BE2C (cell line): ENCODE results near the gene PCSK6.

ENCODE experiments used
- DNase-seq: peaks from one replicate; pipeline ENCODE4 v3.0.0-alpha.2; 2020
- H3K27me3 ChIP-seq: fragments of 250-450 bp; sonication (Bioruptor Pico); 2 replicates; pipeline ENCODE4 v1.5.1; 2020; ENCODE audit warnings: mild to moderate bottlenecking
- H3K36me3 ChIP-seq: fragments of 250-450 bp; sonication (Bioruptor Pico); 2 replicates; pipeline ENCODE4 v1.5.1; 2020; ENCODE audit warnings: mild to moderate bottlenecking
- H3K4me1 ChIP-seq: fragments of 250-450 bp; sonication (Bioruptor Pico); 2 replicates; pipeline ENCODE4 v1.5.1; 2020
- H3K4me3 ChIP-seq: 2 replicates; pipeline ENCODE4 v1.5.1; 2011; ENCODE audit warnings: low read depth, low read length
- H3K9me3 ChIP-seq: fragments of 250-450 bp; sonication (Bioruptor Pico); 2 replicates; pipeline ENCODE4 v1.5.1; 2020
- TF ChIP-seq, protein P1 (sequence below): IDR thresholded peaks from 2 replicates; pipeline ENCODE4 v1.5.1; 2012; ENCODE audit warnings: mild to moderate bottlenecking, low read depth, low read length

PCSK6 gene

DNA sequence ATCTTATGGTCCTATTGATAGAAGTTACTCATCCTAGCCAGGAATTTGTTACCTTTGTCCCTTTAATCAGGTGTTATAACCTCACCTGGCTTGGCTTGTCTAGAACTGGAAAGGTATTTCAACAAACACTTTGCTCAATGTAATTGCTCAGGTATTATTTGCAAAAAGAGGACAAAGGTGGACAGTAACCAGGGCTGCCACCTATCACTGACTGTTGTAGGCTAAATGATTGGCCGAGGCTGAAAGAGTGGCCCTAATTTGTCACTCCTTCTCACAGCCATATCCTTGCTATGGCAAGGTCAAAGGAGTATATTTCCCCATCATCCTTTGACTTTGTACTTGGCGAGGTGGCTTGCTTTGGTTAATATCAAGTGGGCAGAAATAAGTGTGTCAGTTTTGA, 209.5 kb downstream of the PCSK6 start:
- H3K9me3 ChIP-seq, result no peaks in the 10 kb centered on the region
- TF ChIP-seq, protein P1, sequence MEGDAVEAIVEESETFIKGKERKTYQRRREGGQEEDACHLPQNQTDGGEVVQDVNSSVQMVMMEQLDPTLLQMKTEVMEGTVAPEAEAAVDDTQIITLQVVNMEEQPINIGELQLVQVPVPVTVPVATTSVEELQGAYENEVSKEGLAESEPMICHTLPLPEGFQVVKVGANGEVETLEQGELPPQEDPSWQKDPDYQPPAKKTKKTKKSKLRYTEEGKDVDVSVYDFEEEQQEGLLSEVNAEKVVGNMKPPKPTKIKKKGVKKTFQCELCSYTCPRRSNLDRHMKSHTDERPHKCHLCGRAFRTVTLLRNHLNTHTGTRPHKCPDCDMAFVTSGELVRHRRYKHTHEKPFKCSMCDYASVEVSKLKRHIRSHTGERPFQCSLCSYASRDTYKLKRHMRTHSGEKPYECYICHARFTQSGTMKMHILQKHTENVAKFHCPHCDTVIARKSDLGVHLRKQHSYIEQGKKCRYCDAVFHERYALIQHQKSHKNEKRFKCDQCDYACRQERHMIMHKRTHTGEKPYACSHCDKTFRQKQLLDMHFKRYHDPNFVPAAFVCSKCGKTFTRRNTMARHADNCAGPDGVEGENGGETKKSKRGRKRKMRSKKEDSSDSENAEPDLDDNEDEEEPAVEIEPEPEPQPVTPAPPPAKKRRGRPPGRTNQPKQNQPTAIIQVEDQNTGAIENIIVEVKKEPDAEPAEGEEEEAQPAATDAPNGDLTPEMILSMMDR, result no peak
- no peak for DNase-seq
- H3K4me1 ChIP-seq, result peaks cover 3% of the 10 kb centered on the region; the same call in 1 of the 2 replicates
- peaks cover 48% of the 10 kb centered on the region for H3K36me3 ChIP-seq
- H3K4me3 ChIP-seq, result no peak overlapping the region
- no peaks in the 10 kb centered on the region for H3K27me3 ChIP-seq

DNA sequence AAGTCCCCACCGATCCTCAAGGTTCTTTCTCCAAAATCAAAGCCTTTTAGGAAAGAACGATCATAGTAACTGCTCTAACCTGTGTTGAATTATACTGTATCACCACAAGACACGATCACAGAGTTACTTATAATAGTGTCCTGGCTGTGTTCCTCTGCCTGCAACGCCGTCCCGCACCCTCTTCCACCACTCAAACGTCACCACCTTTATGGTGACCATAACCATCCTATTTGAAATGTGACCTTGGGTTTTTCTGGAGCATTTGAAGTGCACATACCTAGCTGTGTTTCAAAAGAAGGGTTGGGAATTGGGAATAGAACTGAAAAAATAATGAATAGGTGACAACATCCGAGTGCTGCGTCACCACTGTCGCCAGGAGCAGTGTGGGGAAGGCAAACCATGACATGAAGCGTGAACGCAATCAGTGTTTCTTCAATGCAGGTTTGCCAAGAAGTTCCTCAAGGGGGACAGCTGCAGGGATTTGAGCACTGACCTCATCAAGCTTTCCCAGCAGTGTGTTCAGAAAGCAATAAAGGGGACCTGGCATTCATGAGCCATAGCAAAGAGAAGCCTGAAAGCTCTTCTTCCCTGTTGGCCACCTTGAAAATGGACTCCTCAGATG, 211.5 kb downstream of the PCSK6 start:
- no peak for DNase-seq
- H3K4me3 ChIP-seq, result peak overlapping the region; percentile 44
- H3K36me3 ChIP-seq, result peaks cover 50% of the 10 kb centered on the region
- H3K9me3 ChIP-seq, result no peaks in the 10 kb centered on the region
- H3K27me3 ChIP-seq, result no peaks in the 10 kb centered on the region
- TF ChIP-seq, protein P1, result no peak
- H3K4me1 ChIP-seq, result peaks cover 3% of the 10 kb centered on the region

DNA sequence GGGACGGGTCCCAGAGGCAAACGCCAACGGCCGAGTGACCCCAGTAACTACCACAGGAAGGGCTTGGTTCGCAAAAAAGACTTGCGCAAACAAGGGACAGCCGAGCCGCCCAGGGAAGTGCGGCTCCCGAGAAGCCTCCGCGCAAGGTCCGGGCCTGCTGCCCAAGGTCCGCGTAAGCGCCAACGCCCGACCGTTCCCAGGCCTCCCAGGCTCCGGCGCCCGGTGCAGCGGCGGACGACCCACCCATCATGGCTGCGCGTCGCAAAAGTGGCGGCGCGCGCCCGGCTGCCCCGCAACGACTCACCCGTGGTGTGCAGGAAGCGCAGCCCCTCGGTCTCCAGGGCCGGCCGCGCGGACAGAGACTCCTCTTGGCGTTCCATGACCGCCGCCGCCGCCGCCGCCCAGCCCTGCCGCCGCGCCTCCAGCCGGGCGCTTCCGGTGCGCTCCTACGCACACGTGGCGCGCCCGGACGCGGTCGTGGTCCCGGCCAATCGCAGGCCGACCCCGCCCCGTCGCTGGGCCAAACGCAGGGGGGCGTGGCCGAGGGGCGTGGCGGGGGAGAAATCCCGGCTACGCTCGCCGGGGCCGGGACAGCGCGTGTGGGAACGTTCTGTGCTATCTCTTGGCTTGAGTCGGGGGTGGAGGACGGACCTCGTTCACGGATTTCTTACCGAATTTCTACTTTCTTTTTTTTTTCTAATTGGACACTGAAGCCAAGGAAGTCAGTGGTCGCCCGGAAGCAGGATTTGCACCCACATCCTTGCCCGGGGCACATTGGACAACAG, 212.3 kb downstream of the PCSK6 start, which contains the start of gene SELENOS:
SELENOS (minus strand) TSS at position 448 of the 785 bp plus-strand sequence; CDS start at position 380, 68 bp downstream.
- Histone ChIP-seq H3K36me3 (peaks cover 50% of the 10 kb centered on the region), H3K4me1 (peaks cover 6% of the 10 kb centered on the region), H3K27me3 (no peaks in the 10 kb centered on the region), H3K9me3 (no peaks in the 10 kb centered on the region), H3K4me3 (peak within 1 kb of the TSS; percentile 99)
- DNase-seq, result peak; percentile 96
- TF ChIP-seq, protein P1, result no peak

DNA sequence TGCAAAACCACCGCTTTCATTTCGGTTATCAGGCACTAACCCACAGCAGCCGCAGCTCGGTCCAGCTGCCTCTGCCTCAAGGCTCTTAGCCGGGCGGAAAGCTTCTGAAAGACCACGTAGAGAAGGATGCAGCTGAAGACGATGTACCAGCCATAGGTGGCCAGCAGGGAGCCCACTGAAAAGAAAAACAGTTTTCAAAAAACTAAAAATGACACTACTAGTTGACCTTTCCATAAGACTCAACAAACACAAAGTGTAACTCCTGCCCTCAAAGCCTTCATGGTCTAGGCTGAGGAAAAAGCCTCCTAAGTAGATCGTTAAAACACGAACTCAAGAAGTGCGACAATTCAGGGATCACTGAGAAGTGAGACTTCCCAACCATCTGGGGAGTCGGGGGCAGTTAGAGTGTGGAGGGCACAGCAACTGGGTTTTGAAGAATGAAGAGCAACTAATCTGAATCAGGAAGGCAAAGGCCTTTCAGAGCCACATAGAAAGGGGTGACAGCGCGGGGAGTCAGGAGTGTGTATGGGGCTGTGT, 212.9 kb downstream of the PCSK6 start:
- DNase-seq, result peak; percentile 56
- no peaks in the 10 kb centered on the region for H3K9me3 ChIP-seq
- TF ChIP-seq, protein P1, result peak; percentile 52
- peaks cover 50% of the 10 kb centered on the region for H3K36me3 ChIP-seq
- no peaks in the 10 kb centered on the region for H3K27me3 ChIP-seq
- H3K4me1 ChIP-seq, result peaks cover 8% of the 10 kb centered on the region
- peak overlapping the region; percentile 99 for H3K4me3 ChIP-seq

DNA sequence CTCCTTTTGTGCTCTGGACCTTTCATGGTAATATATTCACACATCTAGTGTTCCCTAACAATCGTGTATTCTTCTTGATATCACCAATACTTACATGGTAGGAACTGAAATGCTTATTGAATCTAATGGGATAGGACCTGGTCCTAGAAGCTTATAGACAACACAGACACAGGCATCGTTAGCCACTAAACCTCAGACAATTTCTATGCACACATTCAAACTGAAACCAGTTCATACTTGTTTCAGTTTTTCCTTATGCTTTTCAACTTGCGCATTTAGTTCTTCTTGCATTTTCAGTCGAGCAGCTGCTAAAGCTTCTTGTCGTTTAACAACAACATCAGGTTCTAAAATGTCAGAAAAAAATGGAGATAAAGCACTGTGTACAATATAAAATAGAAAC, 214.5 kb downstream of the PCSK6 start:
- no peak overlapping the region for H3K4me3 ChIP-seq

More for the DNA sequence above, 214.5 kb downstream of the PCSK6 start:
- TF ChIP-seq, protein P1, result no peak
- Histone ChIP-seq H3K27me3 (no peaks in the 10 kb centered on the region), H3K36me3 (peaks cover 51% of the 10 kb centered on the region), H3K4me1 (peaks cover 8% of the 10 kb centered on the region), H3K9me3 (no peaks in the 10 kb centered on the region)
- no peak for DNase-seq
